ENCODE data around the gene LMF1. TPM values are rescaled to one million over a fixed set of nuclear protein-coding genes. Genes with fewer than 3 reads are reported as not detected.
"Not testable (repeated sequence)": the region's sequence is repeated elsewhere in the genome, so short reads cannot be mapped to it uniquely, and the experiment has no call there.

Gene LMF1
- polyA plus RNA-seq, 1 experiment: 28.9 TPM

- Histone ChIP-seq H3K4me3 (ENCODE audit: low read depth, low read length) (no peak overlapping the region), H3K27me3 (ENCODE audit: control insufficient read depth, insufficient read depth, low read length) (peaks cover 5% of the 10 kb centered on the region), H3K36me3 (ENCODE audit: control insufficient read depth, insufficient read depth, low read length) (no peaks in the 10 kb centered on the region)
- DNase-seq (ENCODE audit: low read depth): no peak
- POLR2A ChIA-PET: no interaction called here
- CTCF ChIA-PET: interaction anchor here (0.6 kb wide), 1 partner anchor 230 kb away, joined by 3 read pairs; no protein-coding TSS in a partner anchor
- TF ChIP-seq CTCF (IDR thresholded peaks at IDR 0.05; ENCODE audit: insufficient read depth, low read depth, low read length): no peak
Observed at GRCh38 chr16:822909-823297, 147.9 kb downstream of the LMF1 start.

- no peak for TF ChIP-seq CTCF (IDR thresholded peaks at IDR 0.05; ENCODE audit: insufficient read depth, low read depth, low read length)
- Histone ChIP-seq H3K36me3 (ENCODE audit: control insufficient read depth, insufficient read depth, low read length) (no peaks in the 10 kb centered on the region), H3K4me3 (ENCODE audit: low read depth, low read length) (no peak overlapping the region), H3K27me3 (ENCODE audit: control insufficient read depth, insufficient read depth, low read length) (peaks cover 5% of the 10 kb centered on the region)
- DNase-seq (ENCODE audit: low read depth): no peak
- ChIA-PET POLR2A (no interaction called here), CTCF (interaction anchor here (0.6 to 1.2 kb wide), 3 partner anchors 231 to 235 kb away, joined by 3 read pairs; no protein-coding TSS in a partner anchor)
Observed at GRCh38 chr16:822174-822908, 148.4 kb downstream of the LMF1 start.

- POLR2A ChIA-PET: no interaction called here
- CTCF ChIA-PET: interaction anchor here (0.8 to 1.2 kb wide), 2 partner anchors 234 to 236 kb away, joined by 3 read pairs; no protein-coding TSS in a partner anchor
Observed at GRCh38 chr16:821751-822150, 149.0 kb downstream of the LMF1 start.

GRCh38 chr16:820748-821147 is 150.0 kb downstream of the LMF1 start:
- TF ChIP-seq CTCF (IDR thresholded peaks at IDR 0.05; ENCODE audit: insufficient read depth, low read depth, low read length): no peak

More at GRCh38 chr16:821751-822150, 149.0 kb downstream of the LMF1 start:
- Histone ChIP-seq H3K27me3 (ENCODE audit: control insufficient read depth, insufficient read depth, low read length) (peaks cover 5% of the 10 kb centered on the region), H3K4me3 (ENCODE audit: low read depth, low read length) (no peak overlapping the region), H3K36me3 (ENCODE audit: control insufficient read depth, insufficient read depth, low read length) (no peaks in the 10 kb centered on the region)
- DNase-seq (ENCODE audit: low read depth): no peak
- TF ChIP-seq CTCF (IDR thresholded peaks at IDR 0.05; ENCODE audit: insufficient read depth, low read depth, low read length): no peak

GRCh38 chr16:820044-820408 is 150.8 kb downstream of the LMF1 start:
- not testable (repeated sequence) for DNase-seq (ENCODE audit: low read depth); H3K4me3 ChIP-seq (ENCODE audit: low read depth, low read length); H3K36me3 ChIP-seq (ENCODE audit: control insufficient read depth, insufficient read depth, low read length); H3K27me3 ChIP-seq (ENCODE audit: control insufficient read depth, insufficient read depth, low read length)
- CTCF ChIA-PET: interaction anchor here (1.1 kb wide), 1 partner anchor 235 kb away, joined by 3 read pairs; no protein-coding TSS in a partner anchor
- POLR2A ChIA-PET: interaction anchor here (0.6 kb wide), 1 partner anchor 202 kb away, joined by 4 read pairs; no protein-coding TSS in a partner anchor

More at GRCh38 chr16:820748-821147, 150.0 kb downstream of the LMF1 start:
- H3K27me3 ChIP-seq (ENCODE audit: control insufficient read depth, insufficient read depth, low read length): peaks cover 2% of the 10 kb centered on the region
- no peak for DNase-seq (ENCODE audit: low read depth)
- ChIA-PET POLR2A (interaction anchor here (0.6 kb wide), 1 partner anchor 202 kb away, joined by 4 read pairs; no protein-coding TSS in a partner anchor), CTCF (interaction anchor here (1.1 kb wide), 1 partner anchor 234 kb away, joined by 3 read pairs; no protein-coding TSS in a partner anchor)
- no peak overlapping the region for H3K4me3 ChIP-seq (ENCODE audit: low read depth, low read length)
- H3K36me3 ChIP-seq (ENCODE audit: control insufficient read depth, insufficient read depth, low read length): no peaks in the 10 kb centered on the region

Measured in BJ (cell line).